RCC 7860 (cell line): ENCODE data around the gene PDK2.
A peak's percentile ranks its signal among the peaks of the same experiment; 100 is the strongest.

Experiments
- DNase-seq: peaks from one replicate; pipeline ENCODE4 v3.0.0-alpha.2; 2015; ENCODE audit warnings: low spot score
- FAIRE-seq: peaks from 2 replicates; lab custom pipeline; 2012; peaks lifted over from hg19 to GRCh38; lab: Jason Lieb, UNC

Gene PDK2

GRCh38 chr17:50147841-50148225 is 52.7 kb downstream of the PDK2 start:
- FAIRE-seq (no peak), DNase-seq (no peak)

- no peak for FAIRE-seq
These were observed 53.3 kb downstream of the PDK2 start for GRCh38 chr17:50148226-50149090.

GRCh38 chr17:50149091-50149416 is 53.9 kb downstream of the PDK2 start:
- DNase-seq = no peak
- FAIRE-seq = no peak

More at GRCh38 chr17:50148226-50149090, 53.3 kb downstream of the PDK2 start:
- peak; percentile 9 for DNase-seq

- FAIRE-seq = no peak
- DNase-seq = peak; percentile 43
These were observed 54.5 kb downstream of the PDK2 start for GRCh38 chr17:50149417-50150353.

- FAIRE-seq = no peak
- DNase-seq = no peak
These were observed 55.3 kb downstream of the PDK2 start, which contains the start of gene PPP1R9B for GRCh38 chr17:50150354-50151040. PPP1R9B (minus strand) TSS chr17:50150677; CDS start chr17:50150513, 164 bp downstream.

GRCh38 chr17:50151041-50151936 is 56.1 kb downstream of the PDK2 start:
- DNase-seq (peak; percentile 82), FAIRE-seq (no peak)

- no peak for FAIRE-seq
- DNase-seq = peak; percentile 83
These were observed 56.9 kb downstream of the PDK2 start for GRCh38 chr17:50151937-50152547.

GRCh38 chr17:50152736-50153135 is 57.6 kb downstream of the PDK2 start:
- DNase-seq = no peak
- no peak for FAIRE-seq

GRCh38 chr17:50153650-50154575 is 58.8 kb downstream of the PDK2 start:
- FAIRE-seq = no peak
- no peak for DNase-seq

GRCh38 chr17:50154604-50155003 is 59.5 kb downstream of the PDK2 start:
- FAIRE-seq (no peak), DNase-seq (no peak)

- DNase-seq (no peak), FAIRE-seq (no peak)
These were observed 60.1 kb downstream of the PDK2 start for GRCh38 chr17:50155115-50155819.

GRCh38 chr17:50157891-50158290 is 62.7 kb downstream of the PDK2 start:
- no peak for DNase-seq
- no peak for FAIRE-seq

GRCh38 chr17:50161023-50161910 is 66.1 kb downstream of the PDK2 start:
- FAIRE-seq (no peak), DNase-seq (peak; percentile 73)
